ENCODE data around the gene PCARE.

The PCARE gene

DNA sequence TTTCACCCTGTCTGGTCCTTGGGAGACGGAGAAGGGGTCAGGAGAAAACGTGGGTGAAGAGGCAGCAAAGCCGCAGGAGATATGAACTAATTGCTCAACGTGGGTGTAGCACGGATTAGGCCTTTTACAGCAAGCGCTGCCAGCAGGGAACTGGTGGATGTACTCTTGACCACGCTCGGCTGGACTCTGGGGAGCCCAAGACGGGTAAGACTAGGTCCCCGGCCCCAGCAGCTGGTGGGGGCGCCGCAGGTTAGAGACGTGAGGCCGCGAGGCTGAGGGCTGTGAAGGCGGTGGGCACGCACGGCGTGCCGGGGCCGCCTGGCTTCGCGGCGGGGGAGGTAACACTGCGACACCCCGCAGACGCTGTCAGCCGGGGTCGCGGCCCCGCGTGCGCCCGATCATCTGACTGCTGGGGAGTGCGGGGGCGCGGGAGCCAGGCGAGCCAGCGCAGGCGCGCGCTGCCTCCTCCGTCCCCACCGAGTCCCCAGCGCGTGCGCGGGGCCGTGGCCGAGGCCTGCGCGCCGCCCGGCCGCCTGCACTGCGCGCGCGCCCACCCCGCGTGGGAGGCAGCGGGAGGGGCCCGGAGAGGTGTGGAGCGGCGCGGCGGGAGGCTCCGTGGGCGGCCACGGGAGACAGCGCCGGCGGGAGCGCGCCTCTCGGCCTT lies 40.8 kb upstream of the PCARE start, which contains the start of gene CLIP4:
Gene CLIP4, plus strand, starts transcription at position 470 of the 664 bp plus-strand sequence. CDS start 5,974 bp downstream, outside the sequence.
- DNase-seq (ENCODE audit: insufficient read length, low spot score) (no peak), FAIRE-seq (no peak)
- TF ChIP-seq, protein P1, sequence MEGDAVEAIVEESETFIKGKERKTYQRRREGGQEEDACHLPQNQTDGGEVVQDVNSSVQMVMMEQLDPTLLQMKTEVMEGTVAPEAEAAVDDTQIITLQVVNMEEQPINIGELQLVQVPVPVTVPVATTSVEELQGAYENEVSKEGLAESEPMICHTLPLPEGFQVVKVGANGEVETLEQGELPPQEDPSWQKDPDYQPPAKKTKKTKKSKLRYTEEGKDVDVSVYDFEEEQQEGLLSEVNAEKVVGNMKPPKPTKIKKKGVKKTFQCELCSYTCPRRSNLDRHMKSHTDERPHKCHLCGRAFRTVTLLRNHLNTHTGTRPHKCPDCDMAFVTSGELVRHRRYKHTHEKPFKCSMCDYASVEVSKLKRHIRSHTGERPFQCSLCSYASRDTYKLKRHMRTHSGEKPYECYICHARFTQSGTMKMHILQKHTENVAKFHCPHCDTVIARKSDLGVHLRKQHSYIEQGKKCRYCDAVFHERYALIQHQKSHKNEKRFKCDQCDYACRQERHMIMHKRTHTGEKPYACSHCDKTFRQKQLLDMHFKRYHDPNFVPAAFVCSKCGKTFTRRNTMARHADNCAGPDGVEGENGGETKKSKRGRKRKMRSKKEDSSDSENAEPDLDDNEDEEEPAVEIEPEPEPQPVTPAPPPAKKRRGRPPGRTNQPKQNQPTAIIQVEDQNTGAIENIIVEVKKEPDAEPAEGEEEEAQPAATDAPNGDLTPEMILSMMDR (IDR thresholded peaks at IDR 0.05; ENCODE audit: insufficient read depth, missing control alignments) = no peak

- no peak for DNase-seq (ENCODE audit: insufficient read length, low spot score)
- no peak for FAIRE-seq
- TF ChIP-seq, protein P1 (IDR thresholded peaks at IDR 0.05; ENCODE audit: insufficient read depth, missing control alignments) = no peak
These were observed 40.2 kb upstream of the PCARE start for GRCh38 chr2:29114586-29114945.

DNA sequence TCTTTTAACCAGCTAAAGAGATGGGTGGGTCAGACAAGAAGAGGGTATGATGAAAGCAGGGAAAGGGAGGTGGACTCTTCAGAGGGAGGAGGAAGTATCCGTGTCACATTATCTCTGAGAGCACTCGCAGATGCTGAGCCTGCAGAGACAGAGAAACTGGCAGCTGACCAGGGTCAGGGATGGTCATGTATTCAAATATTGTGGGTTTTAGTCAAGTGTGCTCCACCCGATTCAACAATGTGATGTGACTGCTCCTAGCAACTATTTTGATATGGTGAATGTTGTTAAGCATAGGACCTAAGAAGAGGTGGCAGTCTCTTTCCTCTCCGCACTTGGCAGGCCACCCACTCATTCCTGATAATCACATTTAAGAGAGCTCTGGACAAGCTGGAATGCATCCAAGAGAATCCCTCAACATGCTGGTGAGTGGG lies 39.6 kb upstream of the PCARE start:
- FAIRE-seq = no peak
- TF ChIP-seq, protein P1 (IDR thresholded peaks at IDR 0.05; ENCODE audit: insufficient read depth, missing control alignments) = no peak
- no peak for DNase-seq (ENCODE audit: insufficient read length, low spot score)

- TF ChIP-seq, protein P1 (IDR thresholded peaks at IDR 0.05; ENCODE audit: insufficient read depth, missing control alignments) = no peak
- no peak for FAIRE-seq
- DNase-seq (ENCODE audit: insufficient read length, low spot score) = no peak
These were observed 38.8 kb upstream of the PCARE start for GRCh38 chr2:29113027-29113686.

DNA sequence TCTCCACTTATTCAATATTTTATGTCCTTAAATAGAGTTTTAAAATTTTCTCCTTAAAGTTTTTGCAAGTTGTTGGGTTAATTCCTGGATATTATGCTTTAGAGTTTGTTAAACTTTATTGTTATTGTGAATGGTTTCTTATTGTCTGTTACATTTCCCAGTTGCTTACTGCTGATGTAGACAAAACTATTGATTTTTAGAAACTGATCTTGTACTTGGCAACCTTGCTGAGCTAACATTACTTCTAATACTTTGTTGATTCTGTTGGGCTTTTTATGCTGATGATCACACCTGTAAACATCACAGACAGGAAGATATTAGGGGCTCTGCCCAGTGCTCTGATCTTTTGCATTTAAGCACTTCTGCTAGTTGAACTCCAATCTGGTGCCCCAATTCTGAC lies 38.1 kb upstream of the PCARE start:
- DNase-seq (ENCODE audit: insufficient read length, low spot score) = no peak
- no peak for FAIRE-seq
- TF ChIP-seq, protein P1 (IDR thresholded peaks at IDR 0.05; ENCODE audit: insufficient read depth, missing control alignments) = no peak

GRCh38 chr2:29110916-29111535 lies 36.7 kb upstream of the PCARE start:
- DNase-seq (ENCODE audit: insufficient read length, low spot score) (no peak), FAIRE-seq (no peak)
- TF ChIP-seq, protein P1 (IDR thresholded peaks at IDR 0.05; ENCODE audit: insufficient read depth, missing control alignments) = no peak

- FAIRE-seq (no peak), DNase-seq (ENCODE audit: insufficient read length, low spot score) (no peak)
- TF ChIP-seq, protein P1 (IDR thresholded peaks at IDR 0.05; ENCODE audit: insufficient read depth, missing control alignments) = no peak
These were observed 34.9 kb upstream of the PCARE start for GRCh38 chr2:29109246-29109645.
